ENCODE results near the gene ZNF362. TPM values are rescaled to one million over a fixed set of nuclear protein-coding genes. Genes with fewer than 3 reads are reported as not detected.

Gene ZNF362
- polyA plus RNA-seq, 2 donors: 6.8 to 13.3 TPM

DNA sequence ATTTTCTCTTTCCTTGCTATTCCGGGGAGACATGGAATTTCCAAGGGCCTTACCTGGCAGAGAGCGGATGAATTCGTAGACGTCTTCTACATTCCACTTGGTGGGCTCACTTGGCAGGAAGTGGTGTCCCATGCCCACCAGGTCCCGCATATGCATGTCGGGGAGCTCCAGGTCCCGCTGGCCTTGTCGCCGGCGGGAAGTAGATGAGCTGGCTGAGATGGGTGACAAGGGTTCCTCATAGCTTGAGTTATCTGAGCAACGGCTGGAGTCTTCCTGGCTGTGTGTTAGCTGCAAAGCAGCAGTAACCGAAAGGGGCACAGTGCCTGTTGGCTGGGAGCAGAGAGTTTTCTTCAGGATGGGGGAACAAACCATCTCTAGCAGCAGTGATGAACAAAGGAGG lies 72.5 kb downstream of the ZNF362 start:
- Histone ChIP-seq H3K27me3 (ENCODE audit: control insufficient read depth in 1 of 2, insufficient read depth in 2 of 2, low read length in 2 of 2) (no peaks in the 10 kb centered on the region), H3K36me3 (ENCODE audit: control insufficient read depth in 2 of 2, insufficient read depth in 2 of 2, low read length in 1 of 2) (peaks cover 35 to 70% of the 10 kb centered on the region in 2 donors), H3K9me3 (ENCODE audit: control insufficient read depth in 2 of 2, insufficient read depth in 1 of 2, low read depth in 1 of 2, low read length in 1 of 2) (no peaks in the 10 kb centered on the region), H3K4me1 (ENCODE audit: control insufficient read depth in 2 of 2, insufficient read depth in 2 of 2, low read length in 1 of 2) (peaks cover 0 to 6% of the 10 kb centered on the region in 2 donors), H3K27ac (ENCODE audit: low read depth in 2 of 2, low read length in 1 of 2) (peak overlapping the region in 1 of 2 donors; percentile 26), H3K4me3 (ENCODE audit: low read depth in 1 of 2, low read length in 2 of 2) (no peak overlapping the region)
- WGBS, 2 donors: 94 to 95% methylated on average over 12 of the region's 12 CpGs

DNA sequence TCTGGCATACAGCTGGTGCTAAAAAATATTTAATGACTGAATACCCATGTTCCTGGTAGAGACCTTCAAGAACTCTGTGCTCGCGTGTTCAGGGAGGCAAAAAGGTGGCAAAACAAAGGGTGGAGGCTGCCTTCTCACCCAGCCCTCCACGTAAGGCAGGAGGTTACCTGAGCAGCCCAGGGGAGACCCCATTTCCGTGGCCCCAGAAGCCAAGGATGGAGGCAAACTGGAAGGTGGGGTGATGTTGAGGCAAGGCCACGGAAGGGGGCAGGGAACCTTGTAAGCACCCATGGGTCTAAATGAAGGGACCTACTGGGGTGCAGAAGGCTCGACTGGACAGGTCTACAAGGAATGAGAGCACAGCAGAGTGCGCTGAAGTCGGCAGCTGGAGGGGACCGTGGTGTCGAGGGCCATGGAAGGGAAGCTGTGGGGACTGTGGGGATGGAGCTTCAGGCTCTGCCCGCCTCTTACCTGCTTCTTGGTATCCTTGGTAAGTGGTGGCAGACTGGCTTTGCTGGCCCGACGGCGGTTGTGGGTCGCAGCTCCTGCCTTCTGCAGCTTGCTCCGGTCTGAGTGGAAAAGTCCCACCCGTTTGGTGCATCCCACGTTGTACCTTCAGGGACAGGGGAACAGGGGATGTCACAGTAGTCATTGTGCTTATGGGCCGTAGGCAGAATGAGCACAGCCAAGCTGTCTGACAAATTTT lies 73.5 kb downstream of the ZNF362 start:
- Histone ChIP-seq H3K9me3 (ENCODE audit: control insufficient read depth in 2 of 2, insufficient read depth in 1 of 2, low read depth in 1 of 2, low read length in 1 of 2) (no peaks in the 10 kb centered on the region), H3K27ac (ENCODE audit: low read depth in 2 of 2, low read length in 1 of 2) (no peak overlapping the region), H3K27me3 (ENCODE audit: control insufficient read depth in 1 of 2, insufficient read depth in 2 of 2, low read length in 2 of 2) (no peaks in the 10 kb centered on the region), H3K4me1 (ENCODE audit: control insufficient read depth in 2 of 2, insufficient read depth in 2 of 2, low read length in 1 of 2) (peaks cover 0 to 7% of the 10 kb centered on the region in 2 donors), H3K4me3 (ENCODE audit: low read depth in 1 of 2, low read length in 2 of 2) (no peak overlapping the region), H3K36me3 (ENCODE audit: control insufficient read depth in 2 of 2, insufficient read depth in 2 of 2, low read length in 1 of 2) (peaks cover 30 to 61% of the 10 kb centered on the region in 2 donors)
- WGBS, 2 donors: 88 to 89% methylated on average over 19 of the region's 19 CpGs

GRCh38 chr1:33330361-33330890 lies 74.1 kb downstream of the ZNF362 start:
- WGBS, 2 donors: 90 to 92% methylated on average over 3 of the region's 3 CpGs
- peak overlapping the region in 1 of 2 donors; percentile 17 for H3K27ac ChIP-seq (ENCODE audit: low read depth in 2 of 2, low read length in 1 of 2)
- H3K9me3 ChIP-seq (ENCODE audit: control insufficient read depth in 2 of 2, insufficient read depth in 1 of 2, low read depth in 1 of 2, low read length in 1 of 2): no peaks in the 10 kb centered on the region
- no peak overlapping the region for H3K4me3 ChIP-seq (ENCODE audit: low read depth in 1 of 2, low read length in 2 of 2)
- H3K4me1 ChIP-seq (ENCODE audit: control insufficient read depth in 2 of 2, insufficient read depth in 2 of 2, low read length in 1 of 2): peaks cover 0 to 7% of the 10 kb centered on the region in 2 donors
- H3K27me3 ChIP-seq (ENCODE audit: control insufficient read depth in 1 of 2, insufficient read depth in 2 of 2, low read length in 2 of 2): no peaks in the 10 kb centered on the region
- H3K36me3 ChIP-seq (ENCODE audit: control insufficient read depth in 2 of 2, insufficient read depth in 2 of 2, low read length in 1 of 2): peaks cover 23 to 54% of the 10 kb centered on the region in 2 donors

DNA sequence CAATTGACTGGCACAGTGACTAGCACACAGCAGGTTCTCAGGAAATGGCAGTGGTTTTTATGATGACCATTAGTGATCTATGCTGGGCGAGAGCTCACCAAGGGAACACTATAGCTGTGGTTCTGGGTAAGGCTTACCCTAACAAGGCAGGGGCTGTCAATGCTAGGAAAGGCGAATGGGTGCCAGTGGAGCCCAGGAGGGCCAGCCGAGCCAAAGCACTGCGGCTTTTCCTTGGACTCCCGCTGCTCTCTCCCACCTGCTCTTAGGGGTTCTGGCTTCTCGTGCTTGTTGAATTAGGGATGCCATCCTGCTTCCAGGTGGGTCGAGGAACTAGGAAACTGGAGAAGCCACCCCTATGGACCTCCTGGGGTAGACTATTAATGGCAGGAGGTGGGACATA lies 74.6 kb downstream of the ZNF362 start:
- H3K27me3 ChIP-seq (ENCODE audit: control insufficient read depth in 1 of 2, insufficient read depth in 2 of 2, low read length in 2 of 2): no peaks in the 10 kb centered on the region
- no peak overlapping the region for H3K27ac ChIP-seq (ENCODE audit: low read depth in 2 of 2, low read length in 1 of 2)
- WGBS, 2 donors: 93% methylated on average over 7 of the region's 7 CpGs
- H3K36me3 ChIP-seq (ENCODE audit: control insufficient read depth in 2 of 2, insufficient read depth in 2 of 2, low read length in 1 of 2): peaks cover 22 to 50% of the 10 kb centered on the region in 2 donors
- H3K9me3 ChIP-seq (ENCODE audit: control insufficient read depth in 2 of 2, insufficient read depth in 1 of 2, low read depth in 1 of 2, low read length in 1 of 2): no peaks in the 10 kb centered on the region
- no peak overlapping the region for H3K4me3 ChIP-seq (ENCODE audit: low read depth in 1 of 2, low read length in 2 of 2)
- H3K4me1 ChIP-seq (ENCODE audit: control insufficient read depth in 2 of 2, insufficient read depth in 2 of 2, low read length in 1 of 2): peaks cover 0 to 7% of the 10 kb centered on the region in 2 donors

DNA sequence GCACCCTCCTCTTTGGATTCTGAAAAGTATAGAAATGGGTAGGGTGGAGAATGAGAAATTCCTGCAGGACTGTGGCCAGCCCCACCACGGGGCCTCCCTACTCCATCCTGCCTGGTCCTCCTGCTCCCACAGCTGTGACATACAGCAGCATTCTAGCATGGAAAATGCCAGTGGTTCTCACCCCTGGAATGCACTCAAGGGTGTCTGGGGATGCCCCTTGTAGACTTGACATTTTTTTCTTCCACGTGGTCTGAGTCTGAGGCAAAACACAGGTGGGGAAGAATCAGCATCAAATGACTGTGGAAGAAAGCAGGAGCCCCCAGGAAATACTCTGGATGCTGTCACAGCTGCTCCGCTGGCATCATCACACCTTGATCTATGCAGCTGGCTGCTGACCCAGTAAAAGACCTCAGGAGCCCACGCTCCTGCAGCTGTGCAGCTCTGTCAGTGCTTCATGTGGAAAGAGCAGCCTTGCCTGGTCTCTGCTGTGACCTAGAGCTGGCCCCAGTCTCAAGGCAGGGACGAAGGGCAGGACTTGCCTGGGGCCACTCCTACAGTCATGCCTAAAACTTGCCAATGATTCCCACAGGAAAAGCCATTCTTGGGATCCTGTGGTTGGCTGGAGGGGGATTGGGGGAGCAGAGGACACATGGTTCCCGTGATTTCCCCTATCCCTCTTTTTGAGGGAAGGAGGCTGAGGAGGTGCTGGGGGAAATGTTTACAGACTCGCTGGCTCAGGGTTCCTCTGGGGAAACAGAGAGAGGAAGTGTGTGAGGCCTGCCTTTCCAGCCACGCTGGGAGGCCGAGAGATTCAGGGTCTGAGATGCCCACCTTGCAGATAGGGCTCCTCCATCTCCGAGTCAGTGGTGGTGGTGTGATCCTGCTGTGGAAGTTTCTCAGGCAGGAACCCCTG lies 75.4 kb downstream of the ZNF362 start:
- Histone ChIP-seq H3K9me3 (ENCODE audit: control insufficient read depth in 2 of 2, insufficient read depth in 1 of 2, low read depth in 1 of 2, low read length in 1 of 2) (no peaks in the 10 kb centered on the region), H3K4me3 (ENCODE audit: low read depth in 1 of 2, low read length in 2 of 2) (no peak overlapping the region), H3K27ac (ENCODE audit: low read depth in 2 of 2, low read length in 1 of 2) (peak overlapping the region in 1 of 2 donors; percentile 62), H3K4me1 (ENCODE audit: control insufficient read depth in 2 of 2, insufficient read depth in 2 of 2, low read length in 1 of 2) (peaks cover 0 to 10% of the 10 kb centered on the region in 2 donors), H3K36me3 (ENCODE audit: control insufficient read depth in 2 of 2, insufficient read depth in 2 of 2, low read length in 1 of 2) (peaks cover 22 to 50% of the 10 kb centered on the region in 2 donors), H3K27me3 (ENCODE audit: control insufficient read depth in 1 of 2, insufficient read depth in 2 of 2, low read length in 2 of 2) (no peaks in the 10 kb centered on the region)
- WGBS, 2 donors: 71 to 74% methylated on average over 10 of the region's 10 CpGs

- H3K4me1 ChIP-seq (ENCODE audit: control insufficient read depth in 2 of 2, insufficient read depth in 2 of 2, low read length in 1 of 2): peaks cover 0 to 10% of the 10 kb centered on the region in 2 donors
- WGBS, 2 donors: 74 to 75% methylated on average over 10 of the region's 10 CpGs
- peaks cover 20 to 46% of the 10 kb centered on the region in 2 donors for H3K36me3 ChIP-seq (ENCODE audit: control insufficient read depth in 2 of 2, insufficient read depth in 2 of 2, low read length in 1 of 2)
- H3K4me3 ChIP-seq (ENCODE audit: low read depth in 1 of 2, low read length in 2 of 2): no peak overlapping the region
- peak overlapping the region in 1 of 2 donors; percentile 62 for H3K27ac ChIP-seq (ENCODE audit: low read depth in 2 of 2, low read length in 1 of 2)
- no peaks in the 10 kb centered on the region for H3K27me3 ChIP-seq (ENCODE audit: control insufficient read depth in 1 of 2, insufficient read depth in 2 of 2, low read length in 2 of 2)
- no peaks in the 10 kb centered on the region for H3K9me3 ChIP-seq (ENCODE audit: control insufficient read depth in 2 of 2, insufficient read depth in 1 of 2, low read depth in 1 of 2, low read length in 1 of 2)
Measured at GRCh38 chr1:33332357-33332789, 76.1 kb downstream of the ZNF362 start.

DNA sequence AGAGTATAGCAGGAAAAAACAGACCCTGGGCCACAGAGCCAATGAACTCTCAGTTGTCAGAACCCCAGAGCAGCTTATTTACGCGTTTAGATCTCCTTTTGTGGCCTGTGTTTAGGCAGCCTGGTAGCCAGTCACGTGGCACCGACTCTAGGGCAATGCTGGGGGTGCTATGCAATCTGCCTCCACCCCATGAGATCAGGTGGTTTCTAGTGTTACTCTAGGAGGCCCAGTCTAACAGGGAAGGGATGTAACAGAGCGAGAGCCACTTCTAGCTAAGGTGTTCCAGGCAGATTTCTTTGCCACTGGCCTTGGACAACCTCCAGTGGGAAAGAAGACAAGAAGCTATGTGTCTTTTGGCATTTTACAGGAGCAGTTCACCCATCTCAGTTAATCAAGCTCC lies 76.6 kb downstream of the ZNF362 start:
- no peak overlapping the region for H3K4me3 ChIP-seq (ENCODE audit: low read depth in 1 of 2, low read length in 2 of 2)
- H3K4me1 ChIP-seq (ENCODE audit: control insufficient read depth in 2 of 2, insufficient read depth in 2 of 2, low read length in 1 of 2): peaks cover 0 to 10% of the 10 kb centered on the region in 2 donors
- WGBS, 2 donors: 65 to 68% methylated on average over 5 of the region's 5 CpGs
- peaks cover 17 to 42% of the 10 kb centered on the region in 2 donors for H3K36me3 ChIP-seq (ENCODE audit: control insufficient read depth in 2 of 2, insufficient read depth in 2 of 2, low read length in 1 of 2)
- H3K27ac ChIP-seq (ENCODE audit: low read depth in 2 of 2, low read length in 1 of 2): peak overlapping the region; percentile 19 to 62
- H3K27me3 ChIP-seq (ENCODE audit: control insufficient read depth in 1 of 2, insufficient read depth in 2 of 2, low read length in 2 of 2): no peaks in the 10 kb centered on the region
- no peaks in the 10 kb centered on the region for H3K9me3 ChIP-seq (ENCODE audit: control insufficient read depth in 2 of 2, insufficient read depth in 1 of 2, low read depth in 1 of 2, low read length in 1 of 2)

- peaks cover 2 to 16% of the 10 kb centered on the region in 2 donors for H3K4me1 ChIP-seq (ENCODE audit: control insufficient read depth in 2 of 2, insufficient read depth in 2 of 2, low read length in 1 of 2)
- H3K36me3 ChIP-seq (ENCODE audit: control insufficient read depth in 2 of 2, insufficient read depth in 2 of 2, low read length in 1 of 2): peaks cover 15 to 33% of the 10 kb centered on the region in 2 donors
- no peaks in the 10 kb centered on the region for H3K9me3 ChIP-seq (ENCODE audit: control insufficient read depth in 2 of 2, insufficient read depth in 1 of 2, low read depth in 1 of 2, low read length in 1 of 2)
- peak overlapping the region; percentile 24 to 74 for H3K27ac ChIP-seq (ENCODE audit: low read depth in 2 of 2, low read length in 1 of 2)
- 42 to 45% methylated on average over 17 of the region's 17 CpGs for WGBS, 2 donors
- no peaks in the 10 kb centered on the region for H3K27me3 ChIP-seq (ENCODE audit: control insufficient read depth in 1 of 2, insufficient read depth in 2 of 2, low read length in 2 of 2)
- no peak overlapping the region for H3K4me3 ChIP-seq (ENCODE audit: low read depth in 1 of 2, low read length in 2 of 2)
Measured at GRCh38 chr1:33334081-33334552, 77.8 kb downstream of the ZNF362 start.

- no peak overlapping the region for H3K4me3 ChIP-seq (ENCODE audit: low read depth in 1 of 2, low read length in 2 of 2)
- H3K27ac ChIP-seq (ENCODE audit: low read depth in 2 of 2, low read length in 1 of 2): peak overlapping the region; percentile 34 to 36
- peaks cover 11 to 25% of the 10 kb centered on the region in 2 donors for H3K36me3 ChIP-seq (ENCODE audit: control insufficient read depth in 2 of 2, insufficient read depth in 2 of 2, low read length in 1 of 2)
Measured at GRCh38 chr1:33335020-33335419, 78.7 kb downstream of the ZNF362 start.

More at GRCh38 chr1:33335020-33335419, 78.7 kb downstream of the ZNF362 start:
- Histone ChIP-seq H3K27me3 (ENCODE audit: control insufficient read depth in 1 of 2, insufficient read depth in 2 of 2, low read length in 2 of 2) (no peaks in the 10 kb centered on the region), H3K9me3 (ENCODE audit: control insufficient read depth in 2 of 2, insufficient read depth in 1 of 2, low read depth in 1 of 2, low read length in 1 of 2) (no peaks in the 10 kb centered on the region), H3K4me1 (ENCODE audit: control insufficient read depth in 2 of 2, insufficient read depth in 2 of 2, low read length in 1 of 2) (peaks cover 4 to 20% of the 10 kb centered on the region in 2 donors)
- 46 to 51% methylated on average over 4 of the region's 4 CpGs for WGBS, 2 donors

Measured in esophagus (tissue), 2 donors.